ENCODE results near the gene SLC17A3. TPM values are rescaled to one million over a fixed set of nuclear protein-coding genes. Genes with fewer than 3 reads are reported as not detected.

The SLC17A3 gene
- not detected for total RNA-seq

GRCh38 chr6:25874118-25874517, at the start of gene SLC17A3:
Gene SLC17A3 (minus strand): TSS chr6:25874243. CDS start chr6:25868387, 5,856 bp downstream.
- CTCF ChIA-PET = interaction anchor here (1.3 kb wide), 1 partner anchor 154 kb away, joined by 3 read pairs; no protein-coding TSS in a partner anchor
- POLR2A ChIA-PET = no interaction called here

DNA sequence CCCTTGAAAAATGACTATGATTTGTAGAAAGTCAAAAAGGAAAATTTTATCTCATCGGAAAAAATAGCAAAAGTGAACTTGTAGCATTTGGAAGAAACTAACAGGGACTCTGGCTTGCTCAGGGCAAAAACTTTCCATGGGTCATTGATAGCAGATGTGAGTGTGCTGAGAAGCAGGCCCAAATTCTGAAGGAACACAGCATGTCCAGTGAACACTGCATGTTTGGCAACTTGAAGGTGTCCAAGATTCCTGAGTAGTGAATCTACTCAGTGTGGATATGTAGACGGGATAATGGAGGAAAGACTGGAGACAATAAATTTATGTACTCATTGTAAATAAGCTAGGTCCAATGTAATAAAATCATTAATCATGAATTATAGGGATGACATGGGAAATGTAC, 48.3 kb upstream of the SLC17A3 start:
- CTCF ChIA-PET = no interaction called here
- POLR2A ChIA-PET = no interaction called here

DNA sequence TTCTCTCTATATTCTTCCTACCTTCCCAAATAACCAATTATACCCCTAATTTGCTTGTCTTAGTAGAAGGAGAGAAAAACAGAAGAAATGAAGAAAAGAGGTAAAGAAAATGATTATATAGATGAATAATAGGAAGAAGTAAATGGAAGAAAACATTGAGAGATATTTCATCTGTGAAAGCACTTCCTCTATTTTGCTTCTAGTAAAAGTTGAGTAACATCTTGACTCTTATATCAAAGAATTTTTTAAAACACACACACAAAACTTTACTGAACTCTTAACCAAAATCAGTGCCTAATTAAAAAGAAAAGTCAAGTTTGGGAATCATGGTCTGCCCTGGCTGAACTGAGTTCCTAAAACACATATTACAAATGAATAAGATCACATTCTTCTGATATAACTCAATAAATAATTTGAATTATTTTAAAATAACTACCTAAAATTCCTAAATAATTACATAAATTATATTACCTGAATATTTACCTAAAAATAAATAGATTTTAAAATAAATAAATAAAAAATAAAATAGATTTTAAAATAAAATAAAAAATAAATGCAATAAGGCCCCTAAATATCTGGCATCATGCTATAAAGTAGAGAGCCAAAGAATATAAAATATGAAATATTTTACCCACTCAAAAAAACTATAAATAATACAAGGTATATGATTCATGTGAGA, 47.6 kb upstream of the SLC17A3 start:
- ChIA-PET CTCF (no interaction called here), POLR2A (no interaction called here)

DNA sequence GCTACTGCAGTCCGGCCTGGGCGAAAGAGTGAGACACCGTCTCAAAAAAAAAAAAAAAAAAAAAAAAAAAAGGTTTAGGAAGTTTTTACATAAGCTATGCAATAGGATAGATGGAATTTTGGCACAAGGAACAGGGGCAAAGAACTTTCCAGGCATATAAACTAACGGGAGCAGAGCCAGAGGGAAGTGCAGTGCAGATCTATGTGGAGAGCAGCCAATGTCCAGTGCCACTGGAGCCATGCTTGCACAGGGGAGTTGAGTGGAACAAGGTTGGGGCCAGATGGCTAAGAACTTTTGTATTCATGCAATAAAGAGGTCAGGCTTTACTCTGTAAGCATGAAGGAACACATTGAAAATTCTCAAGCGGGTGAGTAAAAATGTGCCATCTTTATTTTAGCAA, 45.6 kb upstream of the SLC17A3 start:
- ChIA-PET POLR2A (interaction anchor here (0.6 kb wide), 1 partner anchor 768 kb away, joined by 7 read pairs; no protein-coding TSS in a partner anchor), CTCF (no interaction called here)

DNA sequence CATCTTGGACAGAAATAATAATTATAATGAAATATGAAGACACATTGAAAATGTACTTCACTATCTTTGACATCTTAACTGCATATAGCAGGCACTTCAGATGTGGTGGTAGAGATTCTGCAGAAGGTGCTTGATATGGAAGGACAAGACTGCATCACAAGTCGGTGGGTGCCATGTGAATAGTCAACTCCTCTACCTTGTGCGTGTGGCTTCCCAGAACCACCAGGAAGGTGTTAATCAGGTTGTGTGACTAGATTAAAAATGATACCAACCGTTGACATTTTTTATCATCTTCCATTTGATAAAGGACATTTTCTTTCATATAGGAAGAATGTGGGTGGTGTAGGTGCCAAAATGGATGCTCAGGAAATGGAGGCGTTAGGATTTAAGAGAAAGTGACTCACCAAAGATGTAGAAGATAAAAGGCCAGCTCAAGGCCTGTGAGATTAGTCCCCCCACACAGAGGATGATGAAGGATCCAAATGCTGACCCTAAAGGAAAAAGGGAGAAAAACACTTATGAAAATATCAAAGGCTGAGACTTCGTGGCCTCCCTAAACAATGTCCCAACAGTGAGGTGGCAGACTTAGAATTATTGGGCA, 44.1 kb upstream of the SLC17A3 start:
- POLR2A ChIA-PET = interaction anchor here (0.6 kb wide), 1 partner anchor 44 kb away, joined by 3 read pairs; the partner anchor contains the start of gene TRIM38
- CTCF ChIA-PET = no interaction called here

DNA sequence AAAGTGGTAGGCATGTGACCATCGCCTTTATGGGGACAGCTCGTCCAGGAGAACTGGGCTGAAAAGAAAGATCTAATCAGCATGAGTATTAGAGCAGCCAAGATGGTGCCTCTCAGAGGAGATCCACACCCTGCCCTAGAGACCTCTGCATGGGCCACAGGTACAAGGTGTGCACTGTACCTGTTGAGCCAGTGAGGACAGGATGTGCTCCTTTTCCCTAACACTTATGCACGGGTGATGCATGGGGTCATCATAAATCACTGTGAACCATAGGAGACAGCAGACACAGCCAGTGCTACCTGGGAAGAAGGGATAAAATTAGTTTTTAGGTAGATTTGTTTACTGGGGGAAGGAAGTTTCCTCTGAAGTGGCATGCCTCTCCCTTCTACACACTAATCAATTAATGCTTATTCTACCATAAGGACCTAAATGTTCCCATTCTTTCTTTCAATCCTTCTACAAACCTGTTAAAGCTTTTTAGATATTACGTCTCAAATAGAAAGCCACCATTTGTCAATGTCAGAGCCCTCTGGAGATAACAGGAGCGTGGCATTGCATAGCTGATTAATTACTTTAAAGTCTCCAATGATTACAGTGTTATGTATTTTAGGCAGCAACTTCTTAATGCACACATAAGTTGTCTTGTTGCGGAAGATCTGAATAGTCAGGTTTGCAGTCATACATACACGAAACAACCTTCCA, 42.9 kb upstream of the SLC17A3 start:
- CTCF ChIA-PET = interaction anchor here (0.6 kb wide), 1 partner anchor 360 kb away, joined by 3 read pairs; no protein-coding TSS in a partner anchor
- POLR2A ChIA-PET = no interaction called here

DNA sequence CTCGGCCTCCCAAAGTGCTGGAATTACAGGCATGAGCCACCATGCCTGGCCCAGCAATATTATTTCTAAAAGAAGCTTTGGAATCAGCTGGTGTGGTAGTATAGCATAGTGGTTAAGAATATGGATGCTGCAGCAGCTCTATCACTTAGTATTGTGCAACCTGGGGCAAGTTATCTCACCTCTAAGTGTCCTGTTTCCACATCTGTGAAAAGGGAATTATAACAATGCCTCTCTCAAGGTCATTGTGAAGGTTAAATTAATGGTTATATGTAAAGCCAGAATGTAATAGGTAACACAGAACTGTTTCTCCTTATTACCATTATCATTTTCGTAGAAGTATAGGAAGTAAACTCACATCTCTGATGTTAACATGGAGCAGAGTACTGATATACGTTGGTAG, 42.3 kb upstream of the SLC17A3 start:
- ChIA-PET CTCF (no interaction called here), POLR2A (no interaction called here)

- CTCF ChIA-PET = no interaction called here
These were observed 39.7 kb upstream of the SLC17A3 start for GRCh38 chr6:25913741-25914140.

GRCh38 chr6:25911351-25911750, 37.3 kb upstream of the SLC17A3 start:
- ChIA-PET POLR2A (no interaction called here), CTCF (no interaction called here)

More at GRCh38 chr6:25913741-25914140, 39.7 kb upstream of the SLC17A3 start:
- POLR2A ChIA-PET = no interaction called here

DNA sequence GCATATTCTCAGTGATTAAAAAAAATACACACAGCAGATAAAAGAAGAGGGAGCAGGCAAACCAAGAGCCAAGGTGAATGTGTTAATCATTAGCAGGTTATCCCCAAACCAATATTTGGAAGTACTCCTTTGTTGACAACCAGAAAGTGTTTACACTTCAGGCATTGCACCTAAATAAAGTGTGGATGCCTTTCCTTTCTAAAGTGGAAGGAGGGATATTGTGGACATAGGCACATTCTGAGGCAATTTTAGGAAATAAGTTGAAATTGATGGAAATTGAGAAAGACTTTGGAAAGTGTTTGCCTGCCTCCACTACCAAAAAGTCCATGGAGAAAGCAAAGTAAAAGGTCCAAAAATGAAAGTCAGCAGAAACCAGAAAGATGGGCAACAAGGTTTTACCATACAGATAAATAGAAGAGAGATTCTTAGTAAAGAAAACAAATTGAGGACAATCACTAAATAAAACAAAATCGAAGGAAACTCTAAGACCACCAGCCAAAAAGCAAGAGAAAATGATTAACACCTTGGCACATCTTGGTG, 33.5 kb upstream of the SLC17A3 start:
- CTCF ChIA-PET = no interaction called here
- POLR2A ChIA-PET = no interaction called here

GRCh38 chr6:25903467-25904099, 29.5 kb upstream of the SLC17A3 start:
- POLR2A ChIA-PET = no interaction called here
- CTCF ChIA-PET = no interaction called here

DNA sequence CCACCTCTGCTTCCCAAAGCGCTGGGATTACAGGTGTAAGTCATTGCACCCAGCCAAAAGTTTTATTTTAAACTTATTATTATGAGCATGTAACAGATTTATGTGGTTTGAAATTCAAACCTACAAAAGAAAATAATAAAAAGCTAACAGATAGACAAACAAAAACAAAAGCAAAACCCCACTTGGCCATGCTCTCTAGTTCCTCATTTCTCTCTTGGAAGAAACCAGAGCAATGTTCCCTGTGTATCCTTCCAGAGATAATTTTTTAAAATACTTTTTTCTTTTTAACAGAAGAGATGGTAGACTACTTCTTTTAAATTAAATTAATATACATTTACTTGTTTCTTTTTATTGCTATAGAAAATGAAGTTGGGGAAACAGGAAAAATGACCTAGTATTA, 28.0 kb upstream of the SLC17A3 start:
- POLR2A ChIA-PET = no interaction called here
- CTCF ChIA-PET = no interaction called here

GRCh38 chr6:25900843-25901242, 26.8 kb upstream of the SLC17A3 start:
- POLR2A ChIA-PET = no interaction called here
- CTCF ChIA-PET = no interaction called here

DNA sequence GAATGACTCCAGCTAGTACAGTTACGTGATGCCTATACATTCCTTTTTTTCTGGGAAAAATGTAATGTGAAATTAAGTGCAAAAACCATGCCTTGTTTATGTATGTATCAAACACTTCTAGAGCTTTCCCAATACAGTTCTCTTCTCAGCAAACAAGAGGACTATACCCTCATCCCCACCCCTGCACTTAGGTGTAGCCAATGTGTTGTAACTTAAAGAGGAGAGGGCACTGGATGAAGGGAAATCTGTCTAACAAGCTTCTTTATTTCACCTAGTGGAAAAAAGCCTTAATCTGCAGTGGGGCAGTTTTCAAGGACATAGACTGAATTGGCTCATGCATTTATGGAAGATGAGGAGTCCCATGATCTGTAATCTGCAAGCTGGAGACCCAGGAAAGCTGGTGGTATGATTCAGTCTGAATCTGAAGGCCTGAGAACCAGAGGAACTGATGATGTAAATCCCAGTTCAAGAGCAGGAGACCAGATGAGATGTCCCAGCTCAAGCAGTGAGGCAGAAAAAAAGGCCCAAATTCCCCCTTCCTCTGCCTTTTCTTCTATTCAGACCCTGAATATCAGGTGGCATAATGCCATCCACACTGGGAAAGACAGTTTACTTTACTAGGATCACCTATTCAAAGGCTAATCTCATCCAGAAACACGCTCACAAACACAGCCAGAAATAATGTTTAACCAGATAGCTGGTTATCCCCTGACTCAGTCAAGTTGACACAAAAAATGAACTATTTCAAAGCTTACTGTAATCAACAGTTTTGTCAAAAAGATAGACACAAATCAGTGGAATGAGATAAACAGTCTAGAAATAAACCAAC, 25.8 kb upstream of the SLC17A3 start:
- POLR2A ChIA-PET = no interaction called here
- CTCF ChIA-PET = interaction anchor here (1.3 to 1.8 kb wide), 2 partner anchors 93 to 112 kb away, joined by 5 read pairs; no protein-coding TSS in a partner anchor

DNA sequence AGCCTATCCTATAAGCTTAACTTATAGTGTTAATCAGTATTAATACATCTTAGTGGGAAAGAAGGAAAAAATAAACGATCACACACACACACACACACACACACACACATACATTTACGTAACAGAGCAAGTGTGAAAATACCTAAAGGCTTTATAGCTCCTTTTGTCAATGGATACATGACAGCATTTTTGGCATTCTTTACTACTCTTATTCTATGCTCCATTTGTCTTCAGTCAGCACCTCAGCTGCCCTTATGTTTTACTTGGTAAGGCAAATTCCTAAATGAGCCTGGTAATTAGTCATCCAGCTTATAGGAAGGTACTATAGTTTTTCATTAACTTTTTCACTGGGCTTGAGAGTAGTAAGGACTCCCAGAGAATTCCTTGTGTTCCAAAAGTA, 25.1 kb upstream of the SLC17A3 start:
- CTCF ChIA-PET = interaction anchor here (1.3 to 1.8 kb wide), 2 partner anchors 93 to 111 kb away, joined by 5 read pairs; no protein-coding TSS in a partner anchor

GRCh38 chr6:25898289-25898977, 24.4 kb upstream of the SLC17A3 start:
- ChIA-PET CTCF (interaction anchor here (1.3 to 1.8 kb wide), 2 partner anchors 94 to 111 kb away, joined by 5 read pairs; no protein-coding TSS in a partner anchor), POLR2A (no interaction called here)

More for the DNA sequence above, 25.1 kb upstream of the SLC17A3 start:
- POLR2A ChIA-PET = no interaction called here

DNA sequence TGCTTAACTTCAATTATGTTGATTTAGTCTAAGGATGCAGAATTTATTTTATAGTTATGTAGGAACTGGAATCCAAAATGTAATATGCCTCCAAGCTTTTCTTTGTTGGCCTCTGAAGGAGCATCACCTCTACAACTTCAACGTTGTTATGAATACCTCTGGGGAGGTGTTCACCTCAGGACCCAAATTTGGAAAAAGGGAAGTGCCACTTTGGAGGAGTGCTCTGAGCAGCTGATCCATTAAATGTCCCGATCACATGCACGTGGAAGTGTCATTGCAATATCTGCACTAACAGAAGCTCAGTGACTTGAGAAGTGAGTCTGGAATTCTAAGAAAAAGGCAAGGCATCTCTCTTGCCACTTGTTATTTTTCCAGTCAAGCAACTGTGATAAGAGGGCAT, 22.2 kb upstream of the SLC17A3 start:
- CTCF ChIA-PET = no interaction called here

GRCh38 chr6:25895771-25896170, 21.7 kb upstream of the SLC17A3 start:
- CTCF ChIA-PET = no interaction called here
- POLR2A ChIA-PET = no interaction called here

More for the DNA sequence above, 22.2 kb upstream of the SLC17A3 start:
- POLR2A ChIA-PET = no interaction called here

DNA sequence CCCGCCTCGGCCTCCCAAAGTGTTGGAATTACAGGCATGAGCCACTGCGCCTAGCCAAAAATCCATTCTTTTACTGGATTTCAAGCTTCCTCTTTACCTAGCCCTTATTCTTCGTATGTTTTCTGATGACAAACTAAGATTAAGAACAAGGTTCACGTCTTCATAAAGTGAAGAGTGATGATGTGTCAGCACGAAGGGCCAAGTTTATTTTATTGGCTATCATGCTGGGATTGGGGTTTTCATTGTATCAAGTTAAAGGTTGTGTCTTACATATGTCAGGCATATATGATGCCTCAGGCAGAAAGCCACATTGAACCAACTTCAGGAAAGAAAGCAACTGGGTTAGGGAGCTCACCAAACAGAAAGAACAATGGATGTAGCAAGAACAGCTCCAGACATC, 19.7 kb upstream of the SLC17A3 start:
- CTCF ChIA-PET = interaction anchor here (0.9 kb wide), 1 partner anchor 310 kb away, joined by 3 read pairs; no protein-coding TSS in a partner anchor
- POLR2A ChIA-PET = no interaction called here

All from activated CD8-positive, alpha-beta memory T cell treated with anti-CD3 and anti-CD28 coated beads for 36 hours (primary cell).